GM21619 (cell line): ENCODE results near the gene RMP24.

Source experiments
- ATAC-seq: cut with Tn5 transposase; IDR thresholded peaks from one replicate; pipeline ENCODE4 v1.9.1; 2021; ENCODE audit not compliant: unreplicated experiment

The RMP24 gene

DNA sequence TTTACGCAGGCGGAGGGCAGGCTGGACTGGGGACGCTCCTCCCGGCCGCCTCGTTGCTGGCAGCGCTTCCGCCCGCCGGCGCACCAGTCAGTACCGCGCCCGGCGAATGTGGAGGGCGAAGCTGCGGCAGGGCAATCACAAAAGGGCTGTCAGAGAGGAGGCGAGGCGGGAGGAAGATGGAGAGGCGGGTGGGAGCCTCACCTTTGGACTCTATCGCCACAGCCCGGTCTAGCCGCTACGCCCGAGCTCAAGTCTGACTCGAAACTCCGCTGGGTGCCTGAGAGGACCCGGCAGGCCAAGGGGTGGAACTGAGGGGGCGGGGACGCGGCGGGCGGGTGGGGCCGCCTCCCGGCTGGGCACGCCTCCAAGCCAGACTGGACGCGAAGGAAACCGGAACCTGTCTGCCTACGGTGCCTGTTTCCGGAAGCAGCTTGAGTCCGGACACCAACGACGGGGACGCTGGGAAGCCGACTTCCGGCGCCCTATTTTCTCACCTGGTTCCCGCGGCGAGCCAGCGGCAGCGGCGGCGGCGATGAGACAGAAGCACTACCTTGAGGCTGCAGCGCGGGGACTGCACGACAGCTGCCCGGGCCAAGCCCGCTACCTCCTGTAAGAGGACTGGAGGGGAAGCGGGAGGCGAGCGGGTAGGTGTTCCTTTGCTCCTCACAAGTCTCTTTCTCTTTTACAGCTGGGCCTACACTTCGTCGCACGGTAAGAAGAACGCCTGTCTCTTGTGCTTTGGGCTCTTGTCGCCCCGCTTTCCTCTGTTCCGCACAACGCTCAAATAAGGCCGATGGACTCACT is at the start of gene RMP24:
RMP24 (plus strand) TSS at position 483 of the 804 bp plus-strand sequence.
- ATAC-seq, result peak; percentile 88

GRCh38 chr18:35923939-35924684 is 48.4 kb upstream of the RMP24 start:
- ATAC-seq, result no peak

DNA sequence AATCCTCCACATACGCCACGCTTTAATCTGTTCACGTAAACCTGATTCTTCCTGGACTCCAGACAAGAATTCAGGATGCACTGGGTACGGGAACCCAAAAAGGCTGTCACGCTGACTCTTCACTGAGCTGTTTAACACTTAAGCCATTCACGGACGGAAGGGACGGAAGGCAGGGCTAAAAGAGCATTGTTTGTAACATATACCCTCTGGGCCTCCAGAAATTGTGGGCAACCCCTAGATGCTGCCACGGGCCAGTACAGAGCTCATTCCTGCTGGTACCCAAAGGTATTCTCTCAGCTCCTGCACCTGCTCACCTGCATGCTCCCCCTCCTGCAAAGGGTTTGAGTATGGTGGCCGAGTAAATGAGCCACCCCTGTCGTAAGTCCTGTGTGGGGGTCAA is 45.6 kb upstream of the RMP24 start:
- ATAC-seq, result no peak

DNA sequence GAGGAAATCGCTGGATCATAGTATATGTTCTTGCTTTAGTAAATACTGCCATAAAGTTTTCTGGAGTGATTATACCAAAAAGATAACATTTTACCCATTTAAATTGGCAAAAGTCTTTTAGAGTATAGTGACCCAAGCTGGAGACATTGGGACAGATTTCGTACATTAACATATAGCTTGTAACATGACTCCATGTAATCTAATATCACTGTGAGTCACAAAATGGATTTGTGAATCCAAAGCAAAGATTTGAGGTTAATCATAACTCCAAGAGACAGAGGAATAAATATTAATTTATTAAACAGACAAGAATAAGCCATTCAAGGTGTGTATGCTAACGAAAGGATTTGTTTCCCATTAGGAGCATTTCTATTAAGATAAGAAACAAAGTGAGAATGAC is 45.0 kb upstream of the RMP24 start:
- ATAC-seq, result no peak

- no peak for ATAC-seq
Observed at GRCh38 chr18:35933982-35934381, 38.5 kb upstream of the RMP24 start.

- no peak for ATAC-seq
Observed at GRCh38 chr18:35934891-35935290, 37.6 kb upstream of the RMP24 start.

DNA sequence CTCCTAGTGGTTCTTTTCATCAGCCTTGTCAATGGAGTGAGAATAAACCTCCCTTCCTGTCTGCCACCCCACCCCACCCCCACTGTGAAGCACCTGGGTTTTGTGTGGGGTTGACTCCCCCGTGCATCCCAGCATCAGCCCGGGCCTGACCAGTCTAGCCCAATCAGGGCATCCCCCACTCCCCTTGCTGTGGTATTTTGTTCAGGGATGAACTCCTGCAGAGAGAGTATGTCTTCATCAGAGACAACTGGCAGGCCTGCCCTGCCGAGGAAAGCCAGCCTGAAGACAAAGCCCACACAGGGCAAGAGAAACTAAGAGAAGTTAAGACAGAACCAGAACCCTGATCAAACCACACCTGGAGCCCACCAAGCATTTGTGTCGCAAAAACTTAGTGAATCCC is 36.7 kb upstream of the RMP24 start:
- no peak for ATAC-seq

DNA sequence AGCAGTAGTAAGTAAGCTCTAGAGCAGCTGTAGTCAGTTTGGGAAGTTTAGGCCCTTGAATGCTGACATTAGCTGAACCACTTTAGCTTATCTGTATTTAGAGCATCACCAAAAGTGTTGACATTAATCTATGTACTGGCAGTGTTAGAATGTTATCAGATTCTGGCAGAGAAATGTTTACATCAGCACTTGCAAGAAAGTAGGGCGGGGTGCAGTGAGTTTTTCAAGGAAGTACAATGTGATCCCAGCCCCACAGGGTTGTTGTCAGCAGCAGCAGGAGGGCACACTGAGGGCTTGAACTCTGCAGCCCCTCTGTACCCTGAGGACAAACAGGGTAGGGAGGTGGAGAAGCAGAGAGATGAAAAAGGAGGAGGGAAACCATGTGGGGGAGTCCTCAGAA is 35.5 kb upstream of the RMP24 start:
- ATAC-seq, result no peak

DNA sequence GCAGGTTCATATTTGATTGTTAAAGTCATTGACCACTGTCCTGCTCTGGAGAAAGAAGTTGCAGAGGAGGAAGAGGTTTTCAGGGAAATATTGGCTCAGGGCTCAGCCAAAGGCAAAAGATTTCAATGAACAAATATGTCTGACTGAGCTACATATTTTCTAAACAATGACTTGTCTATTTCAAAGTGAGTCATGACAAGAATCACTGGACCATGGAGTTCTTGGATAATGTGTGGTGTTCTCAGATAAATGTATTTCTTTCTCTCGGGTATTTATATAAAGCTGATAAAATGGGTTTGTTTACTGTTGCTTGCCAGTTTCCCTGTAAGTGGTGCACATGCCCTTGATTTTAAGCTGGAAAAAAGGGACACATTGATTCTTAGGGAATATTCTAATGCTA is 34.3 kb upstream of the RMP24 start:
- ATAC-seq, result no peak

DNA sequence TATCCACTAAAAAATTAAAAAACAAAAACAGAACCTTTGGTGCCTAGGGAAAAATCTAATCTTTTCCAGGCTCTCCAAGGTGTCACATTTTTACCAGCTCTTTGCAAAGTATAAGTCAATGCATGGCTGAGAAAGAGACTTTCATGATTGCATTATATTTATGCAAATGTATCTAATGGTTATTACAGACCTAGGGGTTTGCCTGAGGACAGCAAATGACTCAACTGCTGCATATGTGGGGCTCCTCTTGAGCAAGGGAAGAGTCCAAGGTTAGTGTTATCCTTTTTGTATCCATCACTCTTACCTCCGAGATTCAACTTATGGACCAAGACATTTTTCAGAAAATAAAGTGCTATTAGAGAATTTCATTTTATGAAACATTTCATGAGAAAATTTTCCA is 33.9 kb upstream of the RMP24 start:
- no peak for ATAC-seq

- ATAC-seq, result no peak
Observed at GRCh38 chr18:35939138-35939537, 33.3 kb upstream of the RMP24 start.

DNA sequence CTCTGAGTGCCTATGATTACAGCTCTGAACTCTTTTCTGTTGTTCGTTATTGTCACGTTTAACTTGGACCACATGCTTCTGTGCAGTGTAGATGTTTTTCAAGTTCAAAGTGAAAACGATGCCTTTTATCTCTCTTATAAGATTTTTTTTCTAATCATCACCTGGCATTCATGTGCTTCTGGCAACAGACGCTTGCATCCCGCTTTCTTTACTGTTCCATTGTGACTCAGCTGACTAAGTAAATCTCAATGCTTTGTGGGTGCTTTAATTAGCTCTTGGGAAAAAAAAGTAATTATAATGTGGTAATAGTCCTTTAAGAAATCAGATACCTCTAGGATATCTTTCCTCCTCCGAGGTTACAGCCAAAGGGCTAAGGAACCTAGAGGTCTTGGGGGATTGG is 31.2 kb upstream of the RMP24 start:
- no peak for ATAC-seq

DNA sequence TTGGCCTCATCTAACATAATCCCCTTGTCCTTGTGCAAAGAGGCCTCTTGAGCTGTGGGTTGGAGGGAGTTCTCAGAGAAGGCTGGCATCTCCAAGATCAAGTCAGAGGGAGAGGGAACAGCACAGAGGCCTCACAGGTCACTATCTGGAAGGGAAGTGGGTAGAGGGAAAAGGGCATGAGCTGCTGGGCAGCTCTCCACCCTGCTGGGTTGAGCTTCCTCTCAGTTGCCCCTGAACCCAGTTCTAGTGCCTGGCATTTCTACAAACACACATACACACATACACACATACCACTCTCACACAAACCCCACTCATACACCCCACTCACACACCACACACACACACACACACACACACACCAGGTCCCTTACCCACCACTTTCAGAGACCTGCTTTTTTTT is 30.3 kb upstream of the RMP24 start:
- no peak for ATAC-seq

DNA sequence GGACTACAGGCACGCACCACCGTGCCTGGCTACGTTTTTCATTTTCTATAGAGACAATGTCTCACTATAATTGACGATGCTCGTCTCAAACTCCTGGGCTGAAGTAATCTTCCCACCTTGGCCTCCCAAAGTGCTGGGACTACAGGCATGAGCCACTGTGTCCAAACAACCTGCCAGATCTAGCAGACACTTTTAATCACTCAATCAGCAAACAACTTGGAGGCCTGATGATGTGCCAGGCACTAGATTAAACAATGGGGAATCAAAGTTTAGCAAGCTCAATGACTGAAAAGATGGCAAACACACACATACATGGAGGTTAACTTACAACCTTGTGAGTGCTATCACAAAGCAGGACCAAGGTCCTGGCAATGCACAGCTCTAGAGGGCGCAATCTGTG is 29.8 kb upstream of the RMP24 start:
- no peak for ATAC-seq

- ATAC-seq, result no peak
Observed at GRCh38 chr18:35948080-35948479, 24.4 kb upstream of the RMP24 start.

DNA sequence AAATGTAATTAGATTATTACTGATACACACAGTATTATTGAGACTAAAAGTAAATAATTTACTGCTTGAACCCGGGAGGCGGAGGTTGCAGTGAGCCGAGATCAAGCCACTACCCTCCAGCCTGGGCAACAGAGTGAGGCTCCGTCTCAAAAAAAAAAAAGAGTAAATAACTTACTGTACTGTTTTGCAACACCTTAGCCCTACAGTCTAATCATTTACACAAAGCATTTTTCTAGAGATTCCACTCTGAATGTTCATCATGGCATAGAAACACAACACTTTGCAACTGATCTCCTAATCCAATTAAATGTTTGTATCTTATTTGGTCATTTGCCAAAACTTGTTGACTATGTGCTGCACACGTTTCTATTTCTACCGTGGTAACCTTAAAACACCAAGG is 23.4 kb upstream of the RMP24 start:
- no peak for ATAC-seq

DNA sequence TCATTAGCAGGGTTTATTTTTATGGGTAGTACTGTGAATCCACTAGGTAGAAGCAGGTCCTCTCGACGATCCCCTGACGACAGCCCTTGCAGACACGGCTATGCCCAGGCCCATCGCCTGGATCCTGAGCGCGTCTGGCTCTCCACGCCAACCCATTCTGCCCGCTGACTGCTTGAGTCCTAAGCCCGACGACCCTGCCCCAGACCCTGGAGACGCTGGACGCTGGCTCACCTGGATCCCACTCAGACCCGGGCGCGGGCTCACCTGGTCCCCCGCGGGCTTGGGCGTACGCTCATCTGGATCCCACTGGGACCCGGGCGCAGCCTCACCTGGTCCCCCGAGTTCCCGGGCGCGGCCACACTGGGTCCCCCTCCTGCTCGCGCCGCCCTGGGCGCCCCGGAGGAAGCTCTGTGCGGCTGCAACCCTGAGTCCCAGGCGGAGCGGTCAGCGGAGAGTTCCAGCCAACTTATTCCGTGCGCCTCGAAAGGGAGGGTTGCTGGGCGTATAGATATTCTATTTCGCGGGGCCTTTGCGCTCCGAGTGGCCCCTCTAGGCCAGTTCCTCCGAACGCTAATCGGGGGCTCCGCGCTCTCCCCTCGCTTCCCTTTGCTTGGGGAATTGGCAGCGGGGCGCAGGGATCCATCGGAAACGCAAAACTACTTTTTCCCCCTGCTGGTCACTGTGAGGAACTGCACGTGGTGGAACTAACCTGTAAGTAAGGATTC is 22.4 kb upstream of the RMP24 start:
- peak; percentile 63 for ATAC-seq

GRCh38 chr18:35950628-35950982 is 21.9 kb upstream of the RMP24 start:
- no peak for ATAC-seq

- peak; percentile 69 for ATAC-seq
Observed at GRCh38 chr18:35953688-35954087, 18.8 kb upstream of the RMP24 start.

DNA sequence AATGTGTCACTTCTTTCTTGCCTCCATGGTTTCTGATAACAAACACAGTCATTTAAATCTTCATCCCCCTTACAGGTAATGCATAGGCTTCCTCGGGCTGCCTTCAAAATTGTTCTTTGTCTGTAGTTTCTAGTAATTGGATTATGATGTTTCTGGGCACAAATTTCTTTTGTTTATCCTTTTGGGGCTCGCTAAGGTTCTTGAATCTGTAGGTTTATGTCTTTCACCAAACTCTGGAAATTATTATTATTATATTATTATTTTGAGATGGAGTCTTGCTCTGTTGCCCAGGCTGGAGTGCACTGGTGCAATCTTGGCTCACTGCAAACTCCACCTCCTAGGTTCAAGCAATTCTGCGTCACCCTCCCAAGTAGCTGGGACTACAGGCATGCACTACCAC is 16.3 kb upstream of the RMP24 start:
- ATAC-seq, result no peak

- no peak for ATAC-seq
Observed at GRCh38 chr18:35962320-35962719, 10.2 kb upstream of the RMP24 start.

DNA sequence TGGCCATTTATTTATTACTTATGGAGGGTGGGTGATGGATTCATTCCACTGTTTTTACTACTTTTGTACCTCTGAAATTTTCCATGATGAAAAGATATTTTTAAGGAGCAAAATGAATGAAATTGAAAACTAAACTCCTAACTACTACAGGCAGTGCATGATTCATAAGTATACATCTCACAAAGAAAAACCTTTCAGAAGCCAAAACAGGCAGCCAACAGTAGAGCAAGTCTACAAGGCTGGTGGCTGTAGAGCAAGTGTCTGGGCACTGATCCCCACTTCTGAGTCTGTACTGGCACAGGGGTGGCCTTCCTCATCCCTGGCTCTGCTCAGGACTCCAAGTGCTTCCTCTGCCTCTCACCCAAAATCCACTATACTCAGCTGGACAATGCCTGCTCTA is 8.2 kb upstream of the RMP24 start:
- ATAC-seq, result no peak
